ENCODE measurements around the gene FCRL6. TPM values are rescaled to one million over a fixed set of nuclear protein-coding genes. Genes with fewer than 3 reads are reported as not detected.

The FCRL6 gene
- total RNA-seq, 3 donors from 2014 or later, result 0.38 to 0.82 (median 0.41) TPM

DNA sequence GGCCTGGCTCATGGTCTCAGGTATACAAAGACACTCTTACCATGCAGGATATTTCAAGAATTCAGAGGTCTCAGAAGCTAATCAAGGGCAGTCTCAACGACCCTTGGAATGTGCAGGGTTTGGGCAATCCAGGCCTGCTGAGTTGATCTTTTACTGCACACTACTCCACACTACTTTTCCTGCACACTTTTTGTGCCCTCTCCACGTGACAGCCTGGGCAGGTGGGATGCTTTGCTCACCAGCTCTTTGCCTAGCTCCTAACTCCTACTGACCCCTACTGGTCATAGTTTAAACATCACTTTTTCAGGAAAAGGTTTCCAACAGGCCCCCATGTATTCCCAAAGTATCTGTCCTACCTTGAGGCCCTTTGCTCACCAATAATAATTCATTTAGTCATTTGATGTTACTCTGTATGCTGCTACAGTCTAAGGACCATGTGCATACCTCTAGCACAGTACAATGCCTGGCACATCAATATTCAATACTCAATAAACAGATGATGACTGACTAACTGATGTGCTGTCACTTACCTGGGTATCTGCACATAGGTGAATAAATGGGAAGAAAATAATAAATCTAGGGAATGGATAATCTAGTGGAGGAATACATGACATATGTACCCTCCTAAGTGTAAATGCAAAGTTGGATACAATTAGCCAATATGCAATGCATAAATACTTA, 11.8 kb upstream of the FCRL6 start:
- TF ChIP-seq, protein P1, sequence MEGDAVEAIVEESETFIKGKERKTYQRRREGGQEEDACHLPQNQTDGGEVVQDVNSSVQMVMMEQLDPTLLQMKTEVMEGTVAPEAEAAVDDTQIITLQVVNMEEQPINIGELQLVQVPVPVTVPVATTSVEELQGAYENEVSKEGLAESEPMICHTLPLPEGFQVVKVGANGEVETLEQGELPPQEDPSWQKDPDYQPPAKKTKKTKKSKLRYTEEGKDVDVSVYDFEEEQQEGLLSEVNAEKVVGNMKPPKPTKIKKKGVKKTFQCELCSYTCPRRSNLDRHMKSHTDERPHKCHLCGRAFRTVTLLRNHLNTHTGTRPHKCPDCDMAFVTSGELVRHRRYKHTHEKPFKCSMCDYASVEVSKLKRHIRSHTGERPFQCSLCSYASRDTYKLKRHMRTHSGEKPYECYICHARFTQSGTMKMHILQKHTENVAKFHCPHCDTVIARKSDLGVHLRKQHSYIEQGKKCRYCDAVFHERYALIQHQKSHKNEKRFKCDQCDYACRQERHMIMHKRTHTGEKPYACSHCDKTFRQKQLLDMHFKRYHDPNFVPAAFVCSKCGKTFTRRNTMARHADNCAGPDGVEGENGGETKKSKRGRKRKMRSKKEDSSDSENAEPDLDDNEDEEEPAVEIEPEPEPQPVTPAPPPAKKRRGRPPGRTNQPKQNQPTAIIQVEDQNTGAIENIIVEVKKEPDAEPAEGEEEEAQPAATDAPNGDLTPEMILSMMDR (IDR thresholded peaks at IDR 0.05), result peak; percentile 10
- H3K4me3 ChIP-seq, result no peak overlapping the region
- intact Hi-C loops (cut with DNase I, micrococcal nuclease), result loop anchor here in 1 of 2 donors (10.0 kb wide), 1 partner anchor 214 kb away; no protein-coding TSS in a partner anchor
- no peaks in the 10 kb centered on the region for H3K36me3 ChIP-seq (ENCODE audit: low read depth)
- peak; percentile 54 for ATAC-seq
- H3K9me3 ChIP-seq, result no peaks in the 10 kb centered on the region
- peak in 1 of 3 donors; percentile 12 for DNase-seq
- H3K4me1 ChIP-seq (ENCODE audit: low read depth), result no peaks in the 10 kb centered on the region

DNA sequence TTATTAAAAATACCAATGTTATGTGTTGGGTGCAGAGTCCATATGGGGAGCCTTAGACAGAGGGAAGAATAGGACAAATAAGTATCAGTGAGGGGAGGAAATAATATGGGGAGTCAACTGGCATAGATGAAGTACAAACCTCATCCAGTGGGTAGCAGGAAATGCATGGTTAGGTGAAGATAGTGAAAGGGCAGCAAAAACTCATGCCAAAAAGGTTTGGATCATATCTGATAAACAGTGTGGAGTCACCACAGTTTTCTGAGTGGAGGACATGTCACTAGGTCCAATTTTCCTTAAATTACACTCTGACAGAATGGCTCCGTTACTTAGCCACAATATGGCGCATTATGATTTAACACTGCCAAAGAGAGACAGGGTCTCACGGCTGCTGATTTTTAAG, 11.1 kb upstream of the FCRL6 start:
- intact Hi-C loops (cut with DNase I, micrococcal nuclease), result loop anchor here in 1 of 2 donors (10.0 kb wide), 1 partner anchor 214 kb away; no protein-coding TSS in a partner anchor
- Histone ChIP-seq H3K9me3 (no peaks in the 10 kb centered on the region), H3K36me3 (ENCODE audit: low read depth) (no peaks in the 10 kb centered on the region), H3K4me3 (no peak overlapping the region), H3K4me1 (ENCODE audit: low read depth) (no peaks in the 10 kb centered on the region)
- TF ChIP-seq, protein P1 (IDR thresholded peaks at IDR 0.05), result no peak
- no peak for ATAC-seq
- no peak for DNase-seq

DNA sequence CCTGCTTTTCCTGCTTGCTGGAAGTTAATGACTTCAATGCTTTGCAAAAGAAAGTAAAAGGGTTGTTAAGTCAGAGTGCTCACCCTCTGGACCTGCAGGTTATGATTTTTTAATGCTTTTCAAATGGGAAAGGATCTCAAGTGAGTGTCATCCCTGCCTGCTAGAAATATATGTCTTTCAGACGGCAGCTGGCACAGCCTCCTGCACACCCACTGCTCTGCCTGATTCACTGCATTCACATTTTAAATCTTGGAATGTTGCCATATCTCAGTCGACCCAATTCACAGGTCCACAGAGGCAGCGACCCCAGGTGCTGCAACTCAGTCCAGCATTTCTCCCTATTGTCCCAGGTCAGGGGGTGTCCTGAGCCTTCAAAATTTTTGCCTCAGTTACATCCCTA, 10.7 kb upstream of the FCRL6 start:
- ATAC-seq, result no peak
- intact Hi-C loops (cut with DNase I, micrococcal nuclease), result loop anchor here in 1 of 2 donors (10.0 kb wide), 1 partner anchor 213 kb away; no protein-coding TSS in a partner anchor
- H3K9me3 ChIP-seq, result no peaks in the 10 kb centered on the region
- TF ChIP-seq, protein P1 (IDR thresholded peaks at IDR 0.05), result no peak
- no peaks in the 10 kb centered on the region for H3K36me3 ChIP-seq (ENCODE audit: low read depth)
- H3K4me3 ChIP-seq, result no peak overlapping the region
- H3K4me1 ChIP-seq (ENCODE audit: low read depth), result no peaks in the 10 kb centered on the region
- DNase-seq, result no peak

DNA sequence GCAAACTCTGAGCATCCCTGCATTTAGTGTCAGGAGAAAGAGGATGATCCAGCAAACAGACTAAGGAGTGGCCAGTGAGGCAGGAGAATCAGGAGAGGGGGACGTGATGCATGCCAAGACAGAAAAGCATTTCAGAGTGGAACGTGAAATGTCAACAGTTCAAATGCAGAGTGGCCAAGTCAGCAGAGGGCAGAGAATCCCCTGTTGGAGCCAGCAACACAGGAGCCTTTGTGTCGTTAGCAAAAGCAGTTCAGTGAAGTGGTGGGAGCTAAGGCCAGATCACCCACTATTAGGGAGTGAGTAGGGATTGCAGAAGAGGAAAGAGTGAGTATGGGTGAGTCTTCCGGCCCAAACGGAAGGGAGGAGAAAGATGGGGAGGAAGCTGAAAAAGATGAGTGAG, 6.6 kb upstream of the FCRL6 start:
- TF ChIP-seq, protein P1 (IDR thresholded peaks at IDR 0.05), result no peak
- no peak for ATAC-seq
- intact Hi-C loops (cut with DNase I, micrococcal nuclease), result loop anchor here in 1 of 2 donors (5.0 to 10.0 kb wide), 2 partner anchors 97 to 209 kb away; no protein-coding TSS in a partner anchor

DNA sequence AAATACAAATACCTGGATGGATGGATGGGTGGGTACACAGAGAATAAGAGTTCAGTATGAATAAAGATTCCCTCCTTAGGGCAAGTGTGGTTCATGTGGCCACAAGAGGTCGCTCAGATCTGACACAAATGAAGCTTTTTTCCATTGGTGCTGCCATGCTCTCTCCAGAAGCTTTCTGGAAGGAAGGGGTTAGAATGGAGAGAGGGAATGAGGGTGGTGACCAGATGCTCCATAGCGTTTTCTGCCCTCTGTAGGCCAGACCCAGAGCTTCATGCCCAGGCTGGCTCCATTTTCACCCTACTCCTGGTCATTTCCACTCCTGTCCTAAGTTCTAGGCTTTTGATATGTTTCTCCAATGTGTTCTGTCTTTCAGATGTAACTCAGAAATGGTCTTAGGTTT, 3.3 kb upstream of the FCRL6 start:
- intact Hi-C loops (cut with DNase I, micrococcal nuclease), result loop anchor here (1.0 to 10.0 kb wide), 3 partner anchors 92 to 206 kb away; no protein-coding TSS in a partner anchor
- H3K4me3 ChIP-seq, result no peak overlapping the region
- H3K36me3 ChIP-seq (ENCODE audit: low read depth), result no peaks in the 10 kb centered on the region
- peak; percentile 93 for ATAC-seq
- H3K4me1 ChIP-seq (ENCODE audit: low read depth), result no peaks in the 10 kb centered on the region
- TF ChIP-seq, protein P1 (IDR thresholded peaks at IDR 0.05), result peak; percentile 47
- DNase-seq, result peak in 2 of 3 donors; percentile 51 to 87
- H3K9me3 ChIP-seq, result no peaks in the 10 kb centered on the region

More for the DNA sequence above, 6.6 kb upstream of the FCRL6 start:
- no peak for DNase-seq
- Histone ChIP-seq H3K4me1 (ENCODE audit: low read depth) (no peaks in the 10 kb centered on the region), H3K36me3 (ENCODE audit: low read depth) (no peaks in the 10 kb centered on the region), H3K9me3 (no peaks in the 10 kb centered on the region), H3K4me3 (no peak overlapping the region)

All from mucosa of descending colon (tissue), 3 donors.